G401 (cell line): Measurements from ENCODE around the gene GRK1. TPM values are rescaled to one million over a fixed set of nuclear protein-coding genes. Genes with fewer than 3 reads are reported as not detected.

Experiments
- DNase-seq: peaks from one replicate; pipeline ENCODE4 v3.0.0-alpha.2; 2015; ENCODE audit warnings: low spot score
- in situ Hi-C: cut with HindIII; loops from 2 replicates; pipeline ENCODE4 v1.10.0; 2016; ENCODE audit warnings: low sequenced_read_pairs, mixed read lengths
- total RNA-seq: library from RNA; depleted of rRNA; stranded (reverse); fragments of >200 nt; shearing (Covaris generic); gene quantifications from 2 replicates; pipeline ENCODE4 v1.2.3, GENCODE V29; 2014

Gene GRK1
- total RNA-seq, 1 experiment from 2014 or later: 0.07 TPM

- in situ Hi-C loops: no loop called here
- peak; percentile 86 for DNase-seq
Measured at GRCh38 chr13:113647351-113648215, 19.4 kb upstream of the GRK1 start.

- in situ Hi-C loops: no loop called here
- DNase-seq: no peak
Measured at GRCh38 chr13:113648216-113648610, 18.8 kb upstream of the GRK1 start.

GRCh38 chr13:113649212-113649611, 17.8 kb upstream of the GRK1 start:
- in situ Hi-C loops: no loop called here
- DNase-seq: no peak

GRCh38 chr13:113650275-113650674, 16.7 kb upstream of the GRK1 start:
- in situ Hi-C loops: no loop called here
- DNase-seq: no peak

- in situ Hi-C loops: no loop called here
- DNase-seq: no peak
Measured at GRCh38 chr13:113650731-113651148, 16.3 kb upstream of the GRK1 start.

- in situ Hi-C loops: no loop called here
Measured at GRCh38 chr13:113651511-113652403, 15.3 kb upstream of the GRK1 start.

GRCh38 chr13:113652404-113653263, 14.4 kb upstream of the GRK1 start:
- DNase-seq: no peak
- in situ Hi-C loops: no loop called here

More at GRCh38 chr13:113651511-113652403, 15.3 kb upstream of the GRK1 start:
- no peak for DNase-seq

GRCh38 chr13:113653264-113654174, 13.5 kb upstream of the GRK1 start:
- in situ Hi-C loops: no loop called here
- no peak for DNase-seq

GRCh38 chr13:113654175-113654560, 12.9 kb upstream of the GRK1 start:
- in situ Hi-C loops: no loop called here
- DNase-seq: no peak

- in situ Hi-C loops: no loop called here
- DNase-seq: no peak
Measured at GRCh38 chr13:113654591-113655345, 12.3 kb upstream of the GRK1 start.

- in situ Hi-C loops: no loop called here
- no peak for DNase-seq
Measured at GRCh38 chr13:113655346-113656002, 11.5 kb upstream of the GRK1 start.

GRCh38 chr13:113656003-113656588, 10.9 kb upstream of the GRK1 start:
- in situ Hi-C loops: no loop called here
- DNase-seq: no peak

- DNase-seq: no peak
- in situ Hi-C loops: no loop called here
Measured at GRCh38 chr13:113656831-113657671, 10.0 kb upstream of the GRK1 start.

GRCh38 chr13:113657851-113658741, 8.9 kb upstream of the GRK1 start, which contains the start of gene ATP4B:
Gene ATP4B, minus strand, starts transcription at chr13:113658198. Its CDS starts 54 bp downstream, at chr13:113658144.
- DNase-seq: no peak
- in situ Hi-C loops: no loop called here

- no peak for DNase-seq
- in situ Hi-C loops: no loop called here
Measured at GRCh38 chr13:113658836-113659235, 8.2 kb upstream of the GRK1 start.
